ENCODE results near the gene CCDC66. TPM values are rescaled to one million over a fixed set of nuclear protein-coding genes. Genes with fewer than 3 reads are reported as not detected.
A peak's percentile ranks its signal among the peaks of the same experiment; 100 is the strongest.

The CCDC66 gene
- total RNA-seq, 1 experiment from 2014 or later, result 32.0 TPM

DNA sequence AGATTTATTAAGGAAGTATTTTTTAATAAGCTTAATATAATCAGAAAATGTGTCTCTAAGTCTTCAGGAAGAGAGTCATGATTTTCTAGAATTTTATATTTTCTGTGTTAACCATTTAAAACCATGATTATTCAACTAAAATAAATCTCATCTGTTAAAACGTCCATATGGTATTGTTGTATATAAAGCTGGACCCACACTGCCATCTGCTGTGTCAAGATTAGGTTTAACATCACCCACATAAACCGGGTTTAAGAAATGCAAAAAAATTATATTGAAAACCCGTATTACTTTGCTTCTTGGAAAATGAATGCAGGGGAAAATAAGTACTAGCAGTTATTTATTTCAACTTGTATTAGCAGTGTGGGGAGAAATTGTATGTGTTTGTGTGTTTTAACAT is 9.5 kb upstream of the CCDC66 start:
- no peaks in the 10 kb centered on the region for H3K9me3 Mint-ChIP-seq
- no peak for DNase-seq
- H2BK20ac ChIP-seq (ENCODE audit: low read depth, low read length, poor library complexity, severe bottlenecking), result no peak overlapping the region
- no peak overlapping the region for H2AK5ac ChIP-seq (ENCODE audit: insufficient read length, low read length)
- H3K27ac ChIP-seq (ENCODE audit: insufficient read length, low read depth, low read length), result no peak overlapping the region
- H3K9ac ChIP-seq (ENCODE audit: extremely low read depth, insufficient read length, low read length), result no peak overlapping the region
- no peak overlapping the region for H3K27ac Mint-ChIP-seq
- H3K4me2 ChIP-seq (ENCODE audit: insufficient read depth, insufficient read length, low read length), result no peak overlapping the region
- no peak overlapping the region for H3K18ac ChIP-seq (ENCODE audit: insufficient read length, low read depth, low read length)
- no peaks in the 10 kb centered on the region for H3K79me1 ChIP-seq (ENCODE audit: insufficient read depth, low read depth, low read length, poor library complexity, severe bottlenecking)
- no peaks in the 10 kb centered on the region for H3K36me3 Mint-ChIP-seq (ENCODE audit: insufficient read depth in 1 of 3, low read depth in 3 of 3)
- no peak overlapping the region for H2BK12ac ChIP-seq (ENCODE audit: insufficient read length, low read depth, low read length)
- H3K4me1 Mint-ChIP-seq, result 0 out of 4 replicates have a peak, but pooled peaks cover 0 to 2% of the 10 kb centered on the region in 2 experiments
- H4K20me1 ChIP-seq (ENCODE audit: control insufficient read depth, insufficient read depth, insufficient read length), result no peaks in the 10 kb centered on the region
- H3K23me2 ChIP-seq (ENCODE audit: insufficient read length, low read depth, low read length, poor library complexity, severe bottlenecking), result no peaks in the 10 kb centered on the region
- no peak overlapping the region for H3K14ac ChIP-seq (ENCODE audit: insufficient read depth, low read length)
- H3K4me3 Mint-ChIP-seq, result no peak overlapping the region
- no peaks in the 10 kb centered on the region for H3K79me2 ChIP-seq (ENCODE audit: insufficient read depth, low read length)
- WGBS (ENCODE audit: extremely low coverage, insufficient read length, low lambda C conversion rate), result no CpG with 5 or more reads among the region's 3 CpGs
- no peak overlapping the region for H2AFZ ChIP-seq (ENCODE audit: low read length)
- no peak overlapping the region for H3K23ac ChIP-seq (ENCODE audit: insufficient read length, low read depth, low read length)
- H2BK15ac ChIP-seq (ENCODE audit: low read depth, low read length), result no peak overlapping the region
- no peak overlapping the region for H4K91ac ChIP-seq (ENCODE audit: insufficient read length, low read depth, low read length)
- H3K27me3 ChIP-seq (ENCODE audit: insufficient read depth, low read length), result no peaks in the 10 kb centered on the region
- no peaks in the 10 kb centered on the region for H3K4me1 ChIP-seq (ENCODE audit: insufficient read depth, low read length)
- TF ChIP-seq, protein P1, sequence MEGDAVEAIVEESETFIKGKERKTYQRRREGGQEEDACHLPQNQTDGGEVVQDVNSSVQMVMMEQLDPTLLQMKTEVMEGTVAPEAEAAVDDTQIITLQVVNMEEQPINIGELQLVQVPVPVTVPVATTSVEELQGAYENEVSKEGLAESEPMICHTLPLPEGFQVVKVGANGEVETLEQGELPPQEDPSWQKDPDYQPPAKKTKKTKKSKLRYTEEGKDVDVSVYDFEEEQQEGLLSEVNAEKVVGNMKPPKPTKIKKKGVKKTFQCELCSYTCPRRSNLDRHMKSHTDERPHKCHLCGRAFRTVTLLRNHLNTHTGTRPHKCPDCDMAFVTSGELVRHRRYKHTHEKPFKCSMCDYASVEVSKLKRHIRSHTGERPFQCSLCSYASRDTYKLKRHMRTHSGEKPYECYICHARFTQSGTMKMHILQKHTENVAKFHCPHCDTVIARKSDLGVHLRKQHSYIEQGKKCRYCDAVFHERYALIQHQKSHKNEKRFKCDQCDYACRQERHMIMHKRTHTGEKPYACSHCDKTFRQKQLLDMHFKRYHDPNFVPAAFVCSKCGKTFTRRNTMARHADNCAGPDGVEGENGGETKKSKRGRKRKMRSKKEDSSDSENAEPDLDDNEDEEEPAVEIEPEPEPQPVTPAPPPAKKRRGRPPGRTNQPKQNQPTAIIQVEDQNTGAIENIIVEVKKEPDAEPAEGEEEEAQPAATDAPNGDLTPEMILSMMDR (conservative IDR thresholded peaks at IDR 0.05), result peak; percentile 22; the same call in 2 of the 3 replicates
- H3K56ac ChIP-seq (ENCODE audit: insufficient read length, low read depth, low read length), result no peak overlapping the region
- no peak overlapping the region for H3T11ph ChIP-seq (ENCODE audit: low read length)
- H4K5ac ChIP-seq (ENCODE audit: insufficient read length, low read depth, low read length), result no peak overlapping the region
- no peak overlapping the region for H4K8ac ChIP-seq (replicated peaks; ENCODE audit: insufficient read length, low read depth, low read length)
- no peak overlapping the region for H2BK5ac ChIP-seq (ENCODE audit: insufficient read length, low read length)
- no peak overlapping the region for H2BK120ac ChIP-seq (ENCODE audit: low read depth, low read length, poor library complexity, severe bottlenecking)
- peaks cover 13% of the 10 kb centered on the region for H3K27me3 Mint-ChIP-seq (ENCODE audit: low read depth)
- H3K4ac ChIP-seq (ENCODE audit: low read depth, low read length), result no peak overlapping the region
- H3K9me3 ChIP-seq (ENCODE audit: control insufficient read depth, low read depth, low read length), result no peaks in the 10 kb centered on the region

Measured in H9 (cell line).